DMS79 treated with DMSO at 0.1 percent for 48 hours (cell line): ENCODE measurements around the gene BCL7A.
"Not testable (repeated sequence)": the region's sequence is repeated elsewhere in the genome, so short reads cannot be mapped to it uniquely, and the experiment has no call there.

ENCODE experiments used
- DNase-seq: peaks from one replicate; lab custom pipeline; 2025; lab: John Stamatoyannopoulos, UW

BCL7A gene

DNA sequence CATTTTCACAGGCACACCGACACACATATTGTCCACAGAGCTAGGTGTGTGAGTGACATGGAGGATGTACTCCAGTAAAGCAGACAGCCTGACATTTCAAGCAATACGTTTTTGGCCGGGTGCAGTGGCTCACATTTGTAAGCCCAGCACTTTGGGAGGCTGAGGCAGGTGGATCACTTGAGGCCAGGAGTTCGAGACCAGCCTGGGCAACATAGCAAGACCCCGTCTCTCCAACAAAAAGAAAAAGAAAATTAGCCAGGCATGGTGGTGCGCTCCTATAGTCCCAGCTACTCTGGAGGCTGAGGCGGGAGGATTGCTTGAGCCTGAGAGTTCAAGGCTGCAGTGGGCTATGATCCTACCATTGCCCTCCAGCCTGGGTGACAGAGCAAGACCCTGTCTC is 34.7 kb downstream of the BCL7A start:
- not testable (repeated sequence) for DNase-seq

DNA sequence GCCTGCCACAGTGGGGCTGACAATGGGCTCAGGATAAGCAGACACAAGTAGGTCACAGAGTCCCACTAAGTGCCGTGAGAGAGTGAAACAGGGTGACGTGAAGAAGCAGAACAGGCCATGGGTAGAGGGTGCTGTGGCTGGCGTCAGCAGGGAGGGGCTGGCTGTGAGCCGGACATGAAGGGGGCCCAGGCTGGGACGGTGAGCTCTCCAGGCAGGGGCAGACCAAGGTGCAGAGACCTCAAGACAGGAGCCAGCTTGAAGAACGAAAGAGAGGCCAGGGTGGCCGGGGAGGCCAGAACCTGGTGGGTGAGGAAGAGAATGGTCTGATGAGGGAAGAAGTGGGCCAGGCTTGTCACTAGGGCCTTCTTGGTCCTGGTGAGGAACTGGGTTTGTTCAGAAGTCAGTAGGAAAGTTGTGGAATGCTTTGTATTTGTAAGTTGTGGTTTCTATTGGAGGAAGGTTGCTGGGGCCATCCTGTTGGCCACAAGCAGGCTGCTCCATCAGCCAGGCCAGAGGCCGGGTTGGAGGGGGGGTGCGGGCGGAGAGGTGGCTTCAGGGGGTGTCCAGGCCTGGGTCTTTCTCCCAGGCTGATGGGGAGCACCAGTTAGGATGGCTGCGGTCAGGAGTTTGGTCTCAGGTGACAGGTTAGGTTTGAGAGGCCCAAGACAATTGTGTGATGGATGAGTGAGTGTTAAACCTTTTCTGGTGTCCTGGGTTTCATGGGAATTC is 35.5 kb downstream of the BCL7A start:
- DNase-seq = no peak

DNA sequence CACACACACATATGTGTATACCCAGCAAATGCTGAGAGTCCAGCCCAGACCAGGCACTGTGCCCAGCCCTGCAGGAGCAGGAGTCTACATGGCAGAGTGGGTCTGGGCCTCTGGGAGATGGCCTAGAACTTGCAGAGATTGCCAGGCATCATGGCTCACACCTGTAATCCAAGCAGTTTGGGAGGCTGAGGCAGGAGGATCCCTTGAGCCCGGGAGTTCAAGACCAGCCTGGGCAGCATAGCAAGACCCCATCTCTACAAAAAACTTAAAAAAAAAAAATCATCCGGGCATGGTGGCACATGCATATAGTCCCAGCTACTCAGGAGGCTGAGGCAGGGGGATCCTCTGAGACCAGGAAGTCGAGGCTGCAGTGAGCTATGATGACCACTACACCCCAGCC is 36.1 kb downstream of the BCL7A start:
- no peak for DNase-seq

DNA sequence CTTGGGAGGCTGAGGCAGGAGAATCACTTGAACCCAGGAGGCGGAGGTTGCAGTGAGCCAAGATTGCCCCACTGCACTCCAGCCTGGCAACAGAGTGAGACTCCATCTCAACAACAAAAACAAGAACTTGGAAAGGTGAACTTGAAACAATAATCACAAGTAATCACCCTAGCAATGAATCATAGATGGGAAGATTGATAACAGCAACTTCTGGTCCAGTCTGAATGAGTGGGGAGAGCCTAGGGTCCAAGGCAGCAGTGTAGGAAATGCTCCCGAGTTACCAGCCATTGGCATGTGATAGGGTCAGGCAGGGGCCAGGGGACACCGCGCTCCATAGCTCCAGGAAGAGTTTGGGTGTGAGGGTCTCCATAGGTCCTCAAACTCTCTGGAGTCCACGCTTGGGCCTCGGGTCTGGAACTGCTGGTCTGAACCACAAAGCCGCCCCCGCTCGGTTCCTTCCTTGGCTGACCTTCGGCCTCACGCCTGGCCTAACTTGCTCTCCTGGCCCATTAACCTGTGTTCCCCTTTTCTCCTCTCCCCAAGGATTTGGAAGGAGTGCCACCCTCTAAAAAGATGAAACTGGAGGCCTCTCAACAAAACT is 37.0 kb downstream of the BCL7A start:
- DNase-seq = no peak

DNA sequence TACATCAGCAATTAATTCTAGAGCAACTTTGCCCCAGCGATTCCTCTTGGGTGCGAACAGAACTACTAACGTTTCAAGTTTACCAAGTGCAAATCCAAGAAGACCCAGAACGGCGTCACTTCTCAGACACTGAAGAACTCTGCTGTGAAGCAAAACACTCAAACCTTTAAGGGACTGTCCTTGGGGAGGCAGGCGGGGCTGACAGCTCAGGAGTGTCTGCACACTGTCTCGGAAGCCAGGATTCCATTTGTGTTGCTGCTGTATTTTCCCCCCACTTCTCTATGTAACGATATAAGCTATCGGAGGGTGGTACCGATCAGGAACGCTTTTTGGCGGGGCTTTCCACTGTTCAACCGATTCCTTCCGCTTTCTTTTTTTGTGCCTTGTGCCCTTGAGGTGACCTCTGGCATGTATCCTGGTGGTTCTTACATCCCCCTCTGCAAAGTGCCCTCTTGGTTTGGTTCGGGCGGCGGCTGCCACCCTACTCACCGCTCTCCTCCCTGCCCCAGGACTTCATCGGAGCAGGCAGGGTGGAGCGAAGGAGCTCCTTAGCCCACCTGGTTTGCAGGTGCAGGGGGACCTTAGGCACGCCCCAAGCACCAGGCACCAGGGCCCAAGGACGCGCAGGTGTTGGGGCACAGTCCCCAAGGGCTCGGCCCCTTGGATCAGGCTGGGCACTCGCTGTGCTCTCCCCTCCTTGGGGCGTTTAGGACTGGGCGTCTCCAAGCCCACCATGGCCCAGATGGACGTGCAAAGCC is 37.7 kb downstream of the BCL7A start:
- no peak for DNase-seq

DNA sequence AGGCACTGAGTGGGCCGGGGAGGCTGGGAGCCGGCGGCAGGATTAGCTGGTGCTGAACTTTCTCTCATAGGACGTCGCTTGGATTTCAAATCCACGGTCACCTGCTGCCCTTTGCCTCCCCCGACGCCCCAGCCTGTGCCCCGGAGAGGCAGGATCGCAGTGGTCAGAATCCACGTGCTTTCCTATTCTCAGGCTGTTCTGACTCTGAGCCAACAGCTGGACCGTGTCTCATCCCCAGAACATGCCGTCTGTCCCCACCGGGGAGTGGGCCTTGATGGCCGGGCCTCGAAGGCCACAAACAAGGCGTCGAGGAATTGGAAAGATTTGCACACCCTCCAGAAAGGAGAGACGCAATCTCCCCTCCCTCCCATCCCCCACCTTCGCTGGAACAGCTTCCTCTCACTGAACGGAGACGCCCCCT is 38.4 kb downstream of the BCL7A start:
- no peak for DNase-seq

DNA sequence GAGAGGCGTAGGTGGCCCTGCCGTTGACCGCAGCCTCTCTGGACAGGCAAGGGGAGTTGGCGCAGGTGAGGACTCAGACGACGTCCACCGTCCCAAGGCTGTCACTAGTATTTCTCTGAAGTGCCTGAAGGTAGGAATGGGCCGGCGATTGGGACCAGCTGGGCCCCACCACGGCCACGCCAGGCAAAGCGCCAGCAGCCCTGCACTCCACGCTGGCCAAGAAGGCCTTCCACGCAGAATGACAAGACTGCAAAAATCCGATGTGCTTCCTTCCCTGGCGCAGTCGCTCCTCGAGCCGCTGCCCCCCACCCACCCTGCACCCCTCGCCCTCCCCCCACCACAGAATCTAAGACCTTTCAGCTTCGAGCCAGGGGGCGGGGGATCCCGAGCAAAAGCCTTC is 39.6 kb downstream of the BCL7A start:
- DNase-seq = no peak

DNA sequence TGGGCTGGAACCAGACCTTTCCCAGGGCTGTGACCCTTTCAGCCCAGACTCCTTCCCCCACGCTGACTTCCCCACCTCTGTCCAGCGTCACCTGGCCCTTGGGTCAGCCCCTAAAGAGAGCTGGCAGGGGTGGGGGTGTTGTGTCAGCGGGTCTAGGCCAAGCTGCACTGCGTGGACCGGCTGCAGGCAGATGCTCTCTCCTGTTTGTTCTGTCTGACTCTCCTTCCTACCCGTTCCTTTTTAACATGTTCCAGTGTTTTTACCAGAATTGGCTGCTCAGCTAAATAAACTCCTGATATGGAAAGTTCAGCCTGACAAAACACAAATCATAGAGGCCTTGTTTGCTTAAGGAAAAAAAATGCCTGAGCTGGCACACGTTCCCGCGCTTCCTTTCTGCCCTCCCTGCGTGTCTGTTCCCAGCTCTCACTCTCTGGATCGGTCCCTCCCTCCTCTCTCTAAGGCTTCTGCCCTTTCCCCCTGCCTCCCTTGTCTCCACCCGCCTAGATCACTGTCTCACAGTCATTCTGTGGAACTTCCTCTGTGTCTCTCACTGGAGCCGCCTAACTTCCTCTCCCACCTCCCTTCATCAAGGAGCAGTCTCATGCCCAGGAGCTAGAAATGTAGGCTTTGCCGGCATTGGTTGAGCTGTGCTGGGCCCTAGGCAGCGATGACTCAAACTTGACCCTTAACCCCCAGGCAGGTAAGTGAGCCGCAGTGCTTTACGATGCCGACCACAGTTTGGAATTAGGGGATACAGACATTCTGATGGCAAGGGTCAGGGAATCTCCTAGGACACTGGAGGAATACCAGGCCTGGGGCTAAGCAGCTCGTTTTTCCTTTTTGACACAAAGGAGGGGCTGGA is 41.4 kb downstream of the BCL7A start:
- DNase-seq = peak; percentile 15

DNA sequence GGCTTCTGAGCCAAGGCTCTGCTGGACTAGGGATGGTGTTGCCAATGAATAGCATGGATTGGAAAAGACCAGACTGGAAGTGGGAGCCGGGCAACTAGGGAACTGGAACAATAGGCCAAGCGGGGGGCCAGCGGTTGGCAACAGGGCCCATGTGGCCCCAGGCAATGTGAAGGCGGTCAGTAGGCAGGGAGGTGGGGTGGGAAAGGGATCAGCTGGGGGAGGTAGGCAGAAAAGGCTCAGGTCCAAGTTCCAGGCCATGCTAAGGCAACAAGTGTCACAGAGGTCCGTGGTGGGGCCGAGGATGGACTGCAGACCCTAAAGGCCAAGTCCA is 42.0 kb downstream of the BCL7A start:
- no peak for DNase-seq

DNA sequence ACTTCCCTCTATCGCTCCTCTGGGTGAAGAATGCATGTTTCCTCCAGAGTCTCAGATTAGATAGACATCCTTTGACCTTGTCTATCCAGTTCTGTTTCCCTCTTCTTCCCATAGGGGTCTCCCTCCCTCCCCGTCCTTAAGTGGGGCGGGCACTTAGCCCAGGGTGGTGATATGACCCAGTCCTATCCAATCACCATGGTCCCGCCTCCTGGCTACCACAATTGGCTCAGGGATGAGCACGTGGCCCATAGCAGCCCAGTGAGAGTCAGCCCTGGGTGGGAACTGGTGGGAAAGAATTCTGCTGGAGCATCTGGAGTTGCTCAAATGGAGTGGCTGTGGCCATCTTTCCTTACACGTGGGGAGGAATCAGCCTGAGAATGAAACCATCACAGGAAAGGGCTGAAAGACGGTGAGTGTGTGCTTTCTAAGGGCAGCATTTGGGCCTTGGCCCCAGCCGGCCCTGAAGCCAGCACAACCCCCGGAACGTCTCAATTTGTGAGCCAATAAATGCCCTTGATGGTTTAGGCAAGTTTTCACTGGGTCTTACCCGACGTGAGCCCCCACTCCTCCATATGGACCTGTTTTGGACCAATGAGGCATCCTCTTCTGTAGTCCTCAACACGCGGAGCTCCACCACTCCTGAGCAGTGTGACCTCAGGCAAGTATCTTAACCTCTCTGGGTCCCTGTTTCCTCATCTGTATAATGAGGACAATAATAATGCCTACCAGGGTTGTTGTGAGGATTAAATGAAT is 42.5 kb downstream of the BCL7A start:
- DNase-seq = peak; percentile 51

DNA sequence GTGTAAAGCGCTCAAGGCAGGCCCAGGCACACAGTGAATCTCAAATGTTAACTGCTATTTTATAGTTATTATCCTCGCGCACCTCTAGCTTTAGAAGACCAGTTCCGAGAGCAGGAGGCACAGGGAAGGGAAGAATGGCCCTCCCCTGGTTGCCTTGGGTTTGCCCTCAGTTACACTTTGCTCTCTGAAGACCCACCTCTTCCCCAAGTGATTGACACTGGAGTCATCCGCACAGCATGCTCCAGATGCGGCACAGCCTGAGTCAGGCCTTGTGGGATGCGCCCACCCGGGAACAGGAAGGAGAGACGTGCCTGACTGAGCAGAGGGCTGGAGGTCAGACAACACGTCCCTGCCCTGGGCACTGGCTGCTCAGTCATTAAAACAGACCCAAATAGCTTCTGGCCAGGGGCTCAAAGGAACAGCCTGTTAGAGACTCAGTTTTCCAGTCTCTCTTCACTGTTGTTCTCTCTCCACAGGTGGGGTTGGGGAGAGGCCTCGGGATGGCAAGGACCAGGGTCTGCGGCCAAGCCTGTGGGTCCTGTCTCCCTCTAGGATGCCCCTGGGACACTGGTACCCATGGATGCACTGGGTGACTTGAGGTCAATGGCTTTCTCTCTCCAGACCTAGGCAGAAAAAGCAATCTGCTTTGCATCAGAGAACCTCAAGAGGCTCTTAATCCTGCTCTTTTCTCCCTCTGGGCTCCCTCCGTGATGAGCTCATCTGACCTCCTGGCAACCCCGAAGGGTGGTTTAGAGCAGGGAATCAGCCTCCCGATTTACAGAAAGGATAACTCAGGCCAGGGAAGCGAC is 43.3 kb downstream of the BCL7A start:
- peak; percentile 93 for DNase-seq

DNA sequence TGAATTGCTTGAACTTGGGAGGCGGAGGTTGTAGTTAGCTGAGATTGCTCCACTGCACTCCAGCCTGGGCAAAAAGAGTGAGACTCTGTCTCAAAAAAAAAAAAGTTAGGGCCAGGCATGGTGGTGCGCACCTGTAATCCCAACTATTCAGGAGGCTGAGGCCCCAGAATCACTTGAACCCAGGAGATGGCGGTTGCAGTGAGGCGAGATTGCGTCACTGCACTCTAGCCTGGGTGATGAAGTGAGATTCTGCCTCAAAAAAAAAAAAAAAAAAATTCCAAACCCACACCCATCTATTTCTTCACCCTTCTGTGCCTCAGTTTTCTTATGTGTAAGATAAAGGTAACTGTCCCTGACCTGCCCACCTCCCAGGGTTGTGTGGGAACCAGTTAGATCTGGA is 45.9 kb downstream of the BCL7A start:
- DNase-seq = no peak

DNA sequence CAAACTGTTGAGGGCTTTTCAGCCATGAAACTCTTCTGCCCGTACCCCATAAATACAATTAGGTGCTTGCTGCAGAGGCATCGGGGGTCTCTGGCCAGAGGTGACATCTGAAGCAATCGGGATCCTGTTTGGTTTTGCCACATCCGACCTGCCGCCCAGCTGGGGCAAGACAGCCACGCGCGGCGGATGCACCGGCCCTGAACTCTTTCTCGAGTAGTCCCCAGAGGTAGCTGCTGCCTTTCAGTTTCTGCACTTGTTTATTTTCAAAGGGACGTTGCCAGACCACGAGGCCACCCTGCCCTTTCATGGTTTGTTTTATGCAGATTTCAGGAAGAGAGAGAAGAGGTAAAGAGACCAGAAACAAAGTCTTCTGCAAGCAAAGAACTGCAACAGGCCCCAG is 46.3 kb downstream of the BCL7A start:
- DNase-seq = peak; percentile 39

DNA sequence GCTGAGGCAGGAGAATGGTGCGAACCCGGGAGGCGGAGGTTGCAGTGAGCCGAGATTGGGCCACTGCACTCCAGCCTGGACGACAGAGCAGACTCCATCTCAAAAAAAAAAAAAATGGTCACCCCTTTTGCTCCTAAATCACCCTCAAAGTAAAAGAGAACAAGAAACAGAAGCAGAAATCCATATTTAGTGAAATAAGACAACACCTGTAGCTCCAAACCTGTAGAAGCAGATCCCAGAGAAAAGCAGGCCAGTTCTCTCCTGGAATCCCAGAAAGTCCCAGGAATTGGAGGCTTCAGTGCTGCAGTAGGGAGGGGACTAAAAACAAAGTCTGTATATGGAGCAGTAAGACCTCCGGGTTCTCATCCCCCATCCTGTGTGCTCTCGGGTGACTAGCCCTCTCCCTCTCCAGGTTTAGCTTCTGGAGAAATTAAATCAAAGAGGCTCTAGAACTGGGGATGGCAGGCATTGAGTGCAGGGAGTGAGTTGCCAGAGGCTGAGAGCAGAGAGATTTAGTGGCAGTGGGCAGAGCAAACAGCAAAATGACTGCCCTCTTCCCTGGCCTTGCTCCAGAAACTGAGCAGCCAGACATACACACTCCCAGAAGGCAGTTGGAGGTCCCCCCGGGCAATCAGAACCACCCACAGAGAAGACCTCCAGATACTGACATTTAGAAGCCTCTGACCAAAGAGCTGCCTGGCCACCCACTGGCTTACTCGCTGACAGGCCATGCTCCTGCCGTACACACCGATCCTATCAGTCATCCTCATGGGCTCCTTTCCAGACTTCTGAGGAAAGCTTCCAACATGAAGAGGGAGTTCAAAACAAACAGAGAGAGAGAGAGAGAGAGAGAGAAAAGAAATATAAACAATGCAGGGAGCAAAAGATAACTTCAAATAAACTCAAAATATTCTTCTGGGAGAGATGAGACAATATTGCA is 50.6 kb downstream of the BCL7A start:
- peak; percentile 88 for DNase-seq

DNA sequence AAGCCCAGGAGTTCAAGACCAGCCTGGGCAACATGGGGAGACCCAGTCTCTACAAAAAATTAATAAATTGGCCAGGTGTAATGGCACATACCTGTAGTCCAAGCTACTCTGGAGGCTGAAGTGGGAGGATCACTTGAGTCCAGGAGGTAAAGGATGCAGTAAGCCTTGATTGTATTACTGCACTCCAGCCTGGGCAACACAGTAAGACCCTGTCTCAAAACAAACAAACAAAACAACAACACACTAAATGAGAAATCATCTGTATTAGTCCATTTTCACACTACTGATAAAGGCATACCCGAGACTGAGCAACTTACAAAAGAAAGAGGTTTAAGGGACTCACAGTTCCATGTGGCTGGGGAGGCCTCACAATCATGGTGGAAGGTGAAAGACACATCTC is 52.1 kb downstream of the BCL7A start:
- DNase-seq = no peak

DNA sequence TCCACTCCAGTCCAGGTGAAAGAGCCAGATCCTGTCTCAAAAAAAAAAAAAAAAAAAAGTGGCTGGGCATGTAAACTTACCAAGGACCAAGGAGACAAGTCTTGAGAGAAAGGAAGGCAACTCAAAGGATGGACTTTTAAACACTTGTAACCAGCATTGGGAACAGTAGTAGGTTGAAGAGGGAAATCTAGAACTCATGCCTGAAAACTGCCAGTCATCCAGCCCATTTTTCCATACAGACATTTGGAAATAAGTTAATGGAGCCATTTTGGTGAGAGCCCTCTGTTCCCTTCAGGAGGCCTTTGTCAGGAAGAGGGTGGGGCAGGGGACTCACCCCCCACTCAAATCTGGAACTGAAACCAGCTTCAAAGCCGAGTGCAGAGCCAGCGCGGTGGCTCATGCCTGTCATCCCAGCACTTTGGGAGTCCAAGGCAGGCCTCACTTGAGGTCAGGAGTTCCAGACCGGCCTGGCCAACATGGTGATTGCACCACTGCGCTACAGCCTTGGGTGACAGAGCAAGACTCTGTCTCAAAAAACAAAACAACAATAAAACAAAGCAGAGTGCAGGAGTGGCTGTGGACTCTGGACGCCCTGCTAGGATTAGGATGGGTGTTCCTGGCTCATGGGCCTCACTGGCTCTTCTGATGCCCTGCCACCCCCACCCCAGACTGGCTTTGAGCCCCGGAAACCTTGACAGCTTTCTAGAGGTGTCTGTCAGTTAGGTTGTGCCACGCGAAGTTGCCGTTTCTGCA is 55.2 kb downstream of the BCL7A start:
- DNase-seq = no peak

DNA sequence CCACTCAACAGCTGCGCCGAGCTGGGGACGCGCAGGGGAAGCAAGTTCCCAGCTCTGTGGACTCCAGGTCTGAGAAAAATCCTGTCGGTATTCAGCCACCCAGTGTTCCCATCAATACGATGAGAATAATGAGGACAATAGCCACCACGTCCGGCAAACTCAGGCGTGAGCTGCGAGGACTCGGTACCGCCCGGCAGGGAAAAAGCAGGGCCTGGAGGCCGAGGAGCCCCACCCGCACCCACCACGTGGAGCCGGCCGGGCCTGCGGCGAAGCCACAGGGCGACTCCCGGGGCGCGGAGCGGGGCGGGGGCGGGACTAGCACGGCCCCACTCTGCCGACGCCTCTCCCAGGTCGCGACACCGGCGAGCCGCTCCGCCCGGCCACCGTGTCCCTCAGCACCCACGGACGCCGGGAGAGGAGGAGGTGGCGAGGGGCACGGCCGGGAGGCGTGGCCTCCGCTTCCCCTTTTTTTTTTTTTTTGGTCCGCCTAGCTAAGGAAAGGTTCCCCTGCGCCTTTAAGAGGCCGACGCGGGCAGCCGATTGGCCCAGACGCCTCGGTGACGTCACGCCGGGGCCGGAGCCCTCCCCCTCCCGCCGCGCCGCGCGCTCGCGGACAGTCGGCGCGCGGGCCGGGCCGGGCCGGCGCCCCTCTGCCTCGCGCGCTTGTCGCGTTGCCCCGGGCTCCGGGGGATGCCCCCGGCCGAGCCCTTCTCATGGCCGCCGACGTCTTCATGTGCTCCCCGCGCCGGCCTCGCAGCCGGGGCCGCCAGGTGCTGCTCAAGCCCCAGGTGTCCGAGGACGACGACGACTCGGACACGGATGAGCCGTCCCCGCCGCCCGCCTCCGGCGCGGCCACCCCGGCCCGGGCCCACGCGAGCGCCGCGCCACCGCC is 56.7 kb downstream of the BCL7A start, which contains the start of gene MLXIP:
TSS of gene MLXIP (plus strand) at position 616 of the 892 bp plus-strand sequence. CDS start at position 714, 98 bp downstream.
- DNase-seq = peak; percentile 76
